ENCODE measurements around the gene POM121C. TPM values are rescaled to one million over a fixed set of nuclear protein-coding genes. Genes with fewer than 3 reads are reported as not detected.
A peak's percentile ranks its signal among the peaks of the same experiment; 100 is the strongest.
"Not testable (repeated sequence)": the region's sequence is repeated elsewhere in the genome, so short reads cannot be mapped to it uniquely, and the experiment has no call there.

The POM121C gene
- total and polyA plus RNA-seq, 10 of the 15 experiments (the other 5 are each of a cell fraction or from before 2014, with no cell fraction given) = 6.3 to 62.8 (median 17.1) TPM

- FAIRE-seq; intact Hi-C loops (cut with micrococcal nuclease; ENCODE audit: unreplicated experiment); BruUV-seq (replicated peaks); H2AFZ ChIP-seq (ENCODE audit: control insufficient read depth, low read depth, low read length); H3K36me3 ChIP-seq (ENCODE audit: control insufficient read depth in 2 of 2, insufficient read depth in 2 of 2, low read length in 1 of 2); H3K79me2 ChIP-seq (ENCODE audit: control insufficient read depth, insufficient read depth, low read length); H4K20me1 ChIP-seq (ENCODE audit: control insufficient read depth, insufficient read depth); H3K27me3 ChIP-seq (replicated peaks in 1 of 2; ENCODE audit: control insufficient read depth in 2 of 2, insufficient read depth in 2 of 2, low read length in 1 of 2); RAD21 ChIA-PET (ENCODE audit: unreplicated experiment); H3K27ac ChIP-seq (ENCODE audit: control insufficient read depth, insufficient read depth); H3K9me3 ChIP-seq (replicated peaks; ENCODE audit: control insufficient read depth, insufficient read depth, low read length); H3K4me3 ChIP-seq; H3K4me2 ChIP-seq (ENCODE audit: control insufficient read depth, insufficient read depth); SMC1A ChIA-PET (ENCODE audit: uncharacterized antibody, unreplicated experiment); H3K9ac ChIP-seq (ENCODE audit: control insufficient read depth, insufficient read depth, low read length); DNase-seq (ENCODE audit: low read depth, low spot score); CTCF ChIA-PET; H3K4me1 ChIP-seq (ENCODE audit: control insufficient read depth, insufficient read depth, low read length); in situ Hi-C loops (cut with MboI): not testable (repeated sequence)
- 0% methylated on average over 2 of the region's 4 CpGs for WGBS (ENCODE audit: insufficient coverage, insufficient replicate concordance, low lambda C conversion rate, missing lambda C conversion rate)
- POLR2A ChIA-PET = interaction anchor here (0.6 kb wide), 1 partner anchor 430 kb away, joined by 3 read pairs; no protein-coding TSS in a partner anchor
- peak; percentile 92 for ATAC-seq
These were observed 22.9 kb upstream of the POM121C start for GRCh38 chr7:75509033-75509432.

GRCh38 chr7:75492020-75492419 lies 5.9 kb upstream of the POM121C start, which contains the start of gene SPDYE5:
Gene SPDYE5, plus strand, starts transcription at chr7:75492320. Its CDS starts 1,728 bp downstream, at chr7:75494048.
- H4K20me1 ChIP-seq (ENCODE audit: control insufficient read depth, insufficient read depth); H3K9ac ChIP-seq (ENCODE audit: control insufficient read depth, insufficient read depth, low read length); intact Hi-C loops (cut with micrococcal nuclease; ENCODE audit: unreplicated experiment); DNase-seq (ENCODE audit: low read depth, low spot score); H3K9me3 ChIP-seq (replicated peaks; ENCODE audit: control insufficient read depth, insufficient read depth, low read length); ATAC-seq; BruUV-seq (replicated peaks); H3K4me3 ChIP-seq; H3K4me1 ChIP-seq (ENCODE audit: control insufficient read depth, insufficient read depth, low read length); H3K79me2 ChIP-seq (ENCODE audit: control insufficient read depth, insufficient read depth, low read length); RAD21 ChIA-PET (ENCODE audit: unreplicated experiment); H3K36me3 ChIP-seq (ENCODE audit: control insufficient read depth in 2 of 2, insufficient read depth in 2 of 2, low read length in 1 of 2); H2AFZ ChIP-seq (ENCODE audit: control insufficient read depth, low read depth, low read length); CTCF ChIA-PET; H3K27me3 ChIP-seq (replicated peaks in 1 of 2; ENCODE audit: control insufficient read depth in 2 of 2, insufficient read depth in 2 of 2, low read length in 1 of 2); in situ Hi-C loops (cut with MboI); FAIRE-seq; H3K4me2 ChIP-seq (ENCODE audit: control insufficient read depth, insufficient read depth); POLR2A ChIA-PET; SMC1A ChIA-PET (ENCODE audit: uncharacterized antibody, unreplicated experiment); H3K27ac ChIP-seq (ENCODE audit: control insufficient read depth, insufficient read depth): not testable (repeated sequence)
- 89% methylated on average over 5 of the region's 6 CpGs for WGBS (ENCODE audit: insufficient coverage, insufficient replicate concordance, low lambda C conversion rate, missing lambda C conversion rate)

GRCh38 chr7:75485355-75485978 lies 632 bp downstream of the POM121C start:
- H3K4me1 ChIP-seq (ENCODE audit: control insufficient read depth, insufficient read depth, low read length); H3K36me3 ChIP-seq (ENCODE audit: control insufficient read depth in 2 of 2, insufficient read depth in 2 of 2, low read length in 1 of 2); CTCF ChIA-PET; H4K20me1 ChIP-seq (ENCODE audit: control insufficient read depth, insufficient read depth); RAD21 ChIA-PET (ENCODE audit: unreplicated experiment); H2AFZ ChIP-seq (ENCODE audit: control insufficient read depth, low read depth, low read length); H3K27me3 ChIP-seq (replicated peaks in 1 of 2; ENCODE audit: control insufficient read depth in 2 of 2, insufficient read depth in 2 of 2, low read length in 1 of 2); H3K9me3 ChIP-seq (replicated peaks; ENCODE audit: control insufficient read depth, insufficient read depth, low read length); FAIRE-seq; DNase-seq (ENCODE audit: low read depth, low spot score); intact Hi-C loops (cut with micrococcal nuclease; ENCODE audit: unreplicated experiment); POLR2A ChIA-PET; SMC1A ChIA-PET (ENCODE audit: uncharacterized antibody, unreplicated experiment); in situ Hi-C loops (cut with MboI): not testable (repeated sequence)
- Histone ChIP-seq H3K4me3 (peak overlapping the region; percentile 67), H3K79me2 (ENCODE audit: control insufficient read depth, insufficient read depth, low read length) (peaks cover 18% of the 10 kb centered on the region), H3K4me2 (ENCODE audit: control insufficient read depth, insufficient read depth) (peak overlapping the region; percentile 9; the same call in 1 of the 2 replicates), H3K9ac (ENCODE audit: control insufficient read depth, insufficient read depth, low read length) (peak overlapping the region; percentile 82), H3K27ac (ENCODE audit: control insufficient read depth, insufficient read depth) (peak overlapping the region; percentile 74)
- under 1% methylated on average over 13 of the region's 32 CpGs for WGBS (ENCODE audit: insufficient coverage, insufficient replicate concordance, low lambda C conversion rate, missing lambda C conversion rate)
- ATAC-seq = peak; percentile 12
- BruUV-seq (replicated peaks) = TSS peak; percentile 39

- H3K4me3 ChIP-seq; ATAC-seq; SMC1A ChIA-PET (ENCODE audit: uncharacterized antibody, unreplicated experiment); FAIRE-seq; H3K27me3 ChIP-seq (replicated peaks in 1 of 2; ENCODE audit: control insufficient read depth in 2 of 2, insufficient read depth in 2 of 2, low read length in 1 of 2); H3K9ac ChIP-seq (ENCODE audit: control insufficient read depth, insufficient read depth, low read length); H3K36me3 ChIP-seq (ENCODE audit: control insufficient read depth in 2 of 2, insufficient read depth in 2 of 2, low read length in 1 of 2); H3K4me1 ChIP-seq (ENCODE audit: control insufficient read depth, insufficient read depth, low read length); H4K20me1 ChIP-seq (ENCODE audit: control insufficient read depth, insufficient read depth); H3K4me2 ChIP-seq (ENCODE audit: control insufficient read depth, insufficient read depth); in situ Hi-C loops (cut with MboI); DNase-seq (ENCODE audit: low read depth, low spot score); POLR2A ChIA-PET; BruUV-seq (replicated peaks); intact Hi-C loops (cut with micrococcal nuclease; ENCODE audit: unreplicated experiment); H3K9me3 ChIP-seq (replicated peaks; ENCODE audit: control insufficient read depth, insufficient read depth, low read length); RAD21 ChIA-PET (ENCODE audit: unreplicated experiment); H2AFZ ChIP-seq (ENCODE audit: control insufficient read depth, low read depth, low read length); H3K27ac ChIP-seq (ENCODE audit: control insufficient read depth, insufficient read depth); CTCF ChIA-PET: not testable (repeated sequence)
- H3K79me2 ChIP-seq (ENCODE audit: control insufficient read depth, insufficient read depth, low read length) = peaks cover 10% of the 10 kb centered on the region
These were observed 5.8 kb downstream of the POM121C start for GRCh38 chr7:75480313-75480712.
